Measurements from ENCODE around the gene JPT1. TPM values are rescaled to one million over a fixed set of nuclear protein-coding genes. Genes with fewer than 3 reads are reported as not detected.

The JPT1 gene
- total and polyA plus RNA-seq, 2 donors (not counting 3 experiments of a cell fraction or from before 2014, with no cell fraction given) = 212 to 352 TPM

DNA sequence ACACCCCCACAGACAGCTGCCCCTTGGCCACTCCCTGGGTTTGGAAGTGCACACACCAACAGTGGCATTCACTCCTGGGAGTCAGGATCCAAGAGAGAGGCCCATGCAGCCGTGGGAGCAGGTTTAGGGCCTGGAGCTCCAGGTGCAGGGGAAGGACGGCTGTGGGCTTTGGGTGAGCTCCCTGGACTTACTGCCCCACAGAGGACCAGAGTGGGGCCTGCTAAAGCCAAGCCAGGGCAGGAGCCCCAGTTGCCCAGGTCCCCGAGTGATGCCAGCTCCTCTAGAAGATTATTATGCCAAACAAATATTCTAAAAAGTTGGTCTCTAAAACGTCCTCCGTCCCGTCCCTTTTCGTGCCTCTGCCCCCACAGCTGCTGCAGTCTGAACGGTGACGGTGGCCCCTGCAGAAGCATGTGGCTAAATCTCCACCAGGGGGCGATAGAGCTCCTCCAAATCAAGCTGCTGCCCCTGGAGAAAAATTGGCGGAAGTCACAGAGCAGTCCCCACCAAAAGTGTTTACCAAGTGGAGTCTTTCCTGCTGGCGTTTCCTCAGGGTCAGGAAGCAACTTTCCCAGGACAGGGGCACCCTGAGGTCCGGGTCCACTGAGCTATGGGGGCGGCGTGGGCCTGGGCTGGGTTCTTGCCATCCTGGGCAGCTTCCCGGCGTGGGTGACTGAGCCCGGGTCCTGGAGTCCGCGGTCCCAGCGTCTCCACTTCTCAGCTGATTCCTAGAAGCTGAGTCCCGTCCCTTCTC lies 40.3 kb downstream of the JPT1 start:
- TF ChIP-seq POLR2A (IDR thresholded peaks at IDR 0.05; ENCODE audit: low read depth, low read length) = peak; percentile 42
- no peak for TF ChIP-seq FOS (IDR thresholded peaks at IDR 0.05; ENCODE audit: borderline replicate concordance, insufficient read depth, low read length)
- TF ChIP-seq, protein P1, sequence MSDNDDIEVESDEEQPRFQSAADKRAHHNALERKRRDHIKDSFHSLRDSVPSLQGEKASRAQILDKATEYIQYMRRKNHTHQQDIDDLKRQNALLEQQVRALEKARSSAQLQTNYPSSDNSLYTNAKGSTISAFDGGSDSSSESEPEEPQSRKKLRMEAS (IDR thresholded peaks at IDR 0.05; ENCODE audit: insufficient read depth, insufficient read length) = no peak
- TF ChIP-seq, protein P2, sequence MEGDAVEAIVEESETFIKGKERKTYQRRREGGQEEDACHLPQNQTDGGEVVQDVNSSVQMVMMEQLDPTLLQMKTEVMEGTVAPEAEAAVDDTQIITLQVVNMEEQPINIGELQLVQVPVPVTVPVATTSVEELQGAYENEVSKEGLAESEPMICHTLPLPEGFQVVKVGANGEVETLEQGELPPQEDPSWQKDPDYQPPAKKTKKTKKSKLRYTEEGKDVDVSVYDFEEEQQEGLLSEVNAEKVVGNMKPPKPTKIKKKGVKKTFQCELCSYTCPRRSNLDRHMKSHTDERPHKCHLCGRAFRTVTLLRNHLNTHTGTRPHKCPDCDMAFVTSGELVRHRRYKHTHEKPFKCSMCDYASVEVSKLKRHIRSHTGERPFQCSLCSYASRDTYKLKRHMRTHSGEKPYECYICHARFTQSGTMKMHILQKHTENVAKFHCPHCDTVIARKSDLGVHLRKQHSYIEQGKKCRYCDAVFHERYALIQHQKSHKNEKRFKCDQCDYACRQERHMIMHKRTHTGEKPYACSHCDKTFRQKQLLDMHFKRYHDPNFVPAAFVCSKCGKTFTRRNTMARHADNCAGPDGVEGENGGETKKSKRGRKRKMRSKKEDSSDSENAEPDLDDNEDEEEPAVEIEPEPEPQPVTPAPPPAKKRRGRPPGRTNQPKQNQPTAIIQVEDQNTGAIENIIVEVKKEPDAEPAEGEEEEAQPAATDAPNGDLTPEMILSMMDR (IDR thresholded peaks at IDR 0.05; ENCODE audit: extremely low read depth in 1 of 2, insufficient read depth in 1 of 2, low read depth in 1 of 2, low read length in 2 of 2) = peak; percentile 87 to 91
- peak; percentile 65 for TF ChIP-seq POLR2AphosphoS5 (IDR thresholded peaks at IDR 0.05; ENCODE audit: insufficient read depth, low read depth, low read length)
- TF ChIP-seq EZH2 (IDR thresholded peaks at IDR 0.05; ENCODE audit: borderline replicate concordance, low read depth, low read length, severe bottlenecking) = no peak
- H3K27me3 ChIP-seq (ENCODE audit: control insufficient read depth in 2 of 2, insufficient read depth in 2 of 2, low read length in 2 of 2) = no peaks in the 10 kb centered on the region
- peaks cover 0 to 3% of the 10 kb centered on the region in 2 experiments for H3K36me3 ChIP-seq (ENCODE audit: control insufficient read depth in 2 of 2, extremely low read depth in 1 of 2, insufficient read depth in 2 of 2, low read length in 2 of 2)
- H2AFZ ChIP-seq (ENCODE audit: low read depth, low read length) = peak overlapping the region; percentile 88
- DNase-seq (ENCODE audit: low read depth, low spot score) (peak; percentile 85), FAIRE-seq (peak; percentile 97)
- peak overlapping the region; percentile 44 for H3K27ac ChIP-seq (ENCODE audit: insufficient read depth, low read depth, low read length)
- ChIA-PET POLR2A (interaction anchor here (1.0 to 1.5 kb wide), 6 partner anchors 10 to 88 kb away, joined by 3 to 12 read pairs (median 6); partner anchors contain the start of genes JPT1 and NT5C), CTCF (interaction anchor here (0.7 to 5.5 kb wide), 60 partner anchors 9 to 326 kb away, joined by 3 to 257 read pairs (median 6); partner anchors contain the start of genes CDR2L, MIF4GD, MRPL58 and NT5C)
- no peaks in the 10 kb centered on the region for H3K9me1 ChIP-seq (replicated peaks; ENCODE audit: control insufficient read depth, extremely low read depth, insufficient read depth, low read length)
- H3K4me1 ChIP-seq (ENCODE audit: control insufficient read depth, extremely low read depth, insufficient read depth, low read length) = peaks cover 11% of the 10 kb centered on the region
- BruUV-seq (replicated peaks) = no TSS peak
- peak overlapping the region; percentile 19 to 47 (median 45) for H3K4me3 ChIP-seq (replicated peaks in 1 of 3; ENCODE audit: insufficient read depth in 1 of 3, low read depth in 1 of 3, low read length in 3 of 3)
- intact Hi-C loops (cut with micrococcal nuclease) = loop anchor here (1.0 kb wide), 7 partner anchors 10 to 298 kb away; partner anchors contain the start of genes JPT1, NT5C and NUP85
- no peaks in the 10 kb centered on the region for H4K20me1 ChIP-seq (replicated peaks; ENCODE audit: control insufficient read depth, extremely low read depth, insufficient read depth, low read length)
- H3K79me2 ChIP-seq (ENCODE audit: control insufficient read depth, insufficient read depth, low read length) = no peaks in the 10 kb centered on the region
- no peaks in the 10 kb centered on the region for H3K9me3 ChIP-seq (replicated peaks; ENCODE audit: control insufficient read depth, insufficient read depth, low read length)
- dilution Hi-C loops (cut with MboI; ENCODE audit: extremely low pct_ligation_motif_present, low sequenced_read_pairs) = no loop called here
- peak overlapping the region; percentile 42 for H3K9ac ChIP-seq (replicated peaks; ENCODE audit: extremely low read depth, insufficient read depth, low read length)
- peak overlapping the region; percentile 68 for H3K4me2 ChIP-seq (ENCODE audit: insufficient read depth, low read length)
